Measurements from ENCODE around the gene RRP1.

Gene RRP1
- total RNA-seq = 30.3 to 206 (median 45.3) reads per million in 3 experiments

- peak; percentile 94 for DNase-seq
Observed at GRCh38 chr21:43789276-43790009, at the start of gene RRP1. TSS of gene RRP1 (plus strand) at chr21:43789577. CDS start at chr21:43789630, 53 bp downstream.

GRCh38 chr21:43739621-43740435 lies 49.5 kb upstream of the RRP1 start:
- DNase-seq = no peak

- no peak for DNase-seq
Observed at GRCh38 chr21:43740497-43741156, 48.8 kb upstream of the RRP1 start.

- DNase-seq = no peak
Observed at GRCh38 chr21:43741423-43742096, 47.8 kb upstream of the RRP1 start.

- no peak for DNase-seq
Observed at GRCh38 chr21:43743947-43744346, 45.4 kb upstream of the RRP1 start.

GRCh38 chr21:43744725-43745124 lies 44.7 kb upstream of the RRP1 start:
- no peak for DNase-seq

- DNase-seq = no peak
Observed at GRCh38 chr21:43745772-43746517, 43.4 kb upstream of the RRP1 start.

GRCh38 chr21:43748622-43749021 lies 40.8 kb upstream of the RRP1 start:
- DNase-seq = no peak

- no peak for DNase-seq
Observed at GRCh38 chr21:43749651-43750262, 39.6 kb upstream of the RRP1 start.

- no peak for DNase-seq
Observed at GRCh38 chr21:43750339-43751033, 38.9 kb upstream of the RRP1 start.

- DNase-seq = no peak
Observed at GRCh38 chr21:43751955-43752591, 37.3 kb upstream of the RRP1 start.

- DNase-seq = no peak
Observed at GRCh38 chr21:43752758-43753438, 36.5 kb upstream of the RRP1 start.

GRCh38 chr21:43753439-43753799 lies 36.0 kb upstream of the RRP1 start:
- DNase-seq = no peak

- no peak for DNase-seq
Observed at GRCh38 chr21:43754948-43755781, 34.2 kb upstream of the RRP1 start.

GRCh38 chr21:43755820-43756594 lies 33.4 kb upstream of the RRP1 start:
- DNase-seq = no peak

- no peak for DNase-seq
Observed at GRCh38 chr21:43757601-43758000, 31.8 kb upstream of the RRP1 start.

GRCh38 chr21:43758111-43758641 lies 31.2 kb upstream of the RRP1 start:
- no peak for DNase-seq

- no peak for DNase-seq
Observed at GRCh38 chr21:43758811-43759210, 30.6 kb upstream of the RRP1 start.

Measured in central memory CD4-positive, alpha-beta T cell (primary cell).